Ishikawa (cell line): Measurements from ENCODE around the gene TMC2.

ENCODE experiments used
- CEBPB ChIP-seq: IDR thresholded peaks from 2 replicates; pipeline ENCODE4 v1.6.1; 2012
- CREB1 ChIP-seq: IDR thresholded peaks from 2 replicates; pipeline ENCODE4 v1.6.1; 2012; ENCODE audit warnings: low read depth
- EGR1 ChIP-seq: IDR thresholded peaks from 2 replicates; pipeline ENCODE4 v1.6.1; 2012
- EP300 ChIP-seq: IDR thresholded peaks from 2 replicates; pipeline ENCODE4 v1.6.1; 2012; ENCODE audit warnings: borderline replicate concordance
- FOXM1 ChIP-seq: IDR thresholded peaks from 2 replicates; pipeline ENCODE4 v1.6.1; 2012; ENCODE audit warnings: low read depth, borderline replicate concordance
- NFIC ChIP-seq: IDR thresholded peaks from 2 replicates; pipeline ENCODE4 v1.6.1; 2012
- RAD21 ChIP-seq: IDR thresholded peaks from 2 replicates; pipeline ENCODE4 v1.6.1; 2012; ENCODE audit warnings: low read depth
- TAF1 ChIP-seq: IDR thresholded peaks from 2 replicates; pipeline ENCODE4 v1.6.1; 2012; ENCODE audit warnings: low read depth, mild to moderate bottlenecking
- TCF12 ChIP-seq: IDR thresholded peaks from 2 replicates; pipeline ENCODE4 v1.6.1; 2012; ENCODE audit warnings: low read depth
- TEAD4 ChIP-seq: IDR thresholded peaks from 2 replicates; pipeline ENCODE4 v1.6.1; 2012
- USF1 ChIP-seq: IDR thresholded peaks from 2 replicates; pipeline ENCODE4 v1.6.1; 2012
- YY1 ChIP-seq: IDR thresholded peaks from 2 replicates; pipeline ENCODE4 v1.6.1; 2012; ENCODE audit warnings: low read depth
- ZBTB7A ChIP-seq: IDR thresholded peaks from 2 replicates; pipeline ENCODE4 v1.6.1; 2012; ENCODE audit warnings: low read depth
- TF ChIP-seq, protein P1 (sequence below): IDR thresholded peaks from 2 replicates; pipeline ENCODE4 v1.6.1; 2012
- TF ChIP-seq, protein P2 (sequence below): IDR thresholded peaks from 2 replicates; pipeline ENCODE4 v1.6.1; 2012; ENCODE audit warnings: low read depth, mild to moderate bottlenecking

The TMC2 gene

DNA sequence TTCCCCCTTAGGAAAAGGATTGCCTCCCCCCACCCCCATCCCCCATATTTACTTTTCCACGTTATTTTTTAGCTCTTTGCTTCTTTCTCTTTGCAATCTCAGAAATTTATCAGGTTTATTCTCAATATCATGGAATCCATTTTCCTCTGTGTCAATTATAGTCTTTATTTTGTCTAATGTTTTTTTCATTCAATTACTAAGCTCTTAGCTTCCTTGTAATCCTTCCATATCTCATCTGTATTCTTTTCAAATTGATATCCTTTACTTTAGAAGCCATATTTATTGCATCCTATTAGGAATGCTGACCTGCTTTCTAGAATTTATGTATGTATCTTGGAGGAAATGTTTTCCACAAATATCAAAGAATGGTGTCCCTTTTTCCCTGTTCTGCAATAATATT lies 39.3 kb downstream of the TMC2 start:
- no peak for TF ChIP-seq TEAD4
- TF ChIP-seq TCF12, result no peak
- TF ChIP-seq FOXM1, result no peak
- TF ChIP-seq, protein P1, sequence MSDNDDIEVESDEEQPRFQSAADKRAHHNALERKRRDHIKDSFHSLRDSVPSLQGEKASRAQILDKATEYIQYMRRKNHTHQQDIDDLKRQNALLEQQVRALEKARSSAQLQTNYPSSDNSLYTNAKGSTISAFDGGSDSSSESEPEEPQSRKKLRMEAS, result no peak
- no peak for TF ChIP-seq EP300
- TF ChIP-seq ZBTB7A, result no peak
- no peak for TF ChIP-seq USF1
- no peak for TF ChIP-seq TAF1
- TF ChIP-seq RAD21, result no peak
- TF ChIP-seq, protein P2, sequence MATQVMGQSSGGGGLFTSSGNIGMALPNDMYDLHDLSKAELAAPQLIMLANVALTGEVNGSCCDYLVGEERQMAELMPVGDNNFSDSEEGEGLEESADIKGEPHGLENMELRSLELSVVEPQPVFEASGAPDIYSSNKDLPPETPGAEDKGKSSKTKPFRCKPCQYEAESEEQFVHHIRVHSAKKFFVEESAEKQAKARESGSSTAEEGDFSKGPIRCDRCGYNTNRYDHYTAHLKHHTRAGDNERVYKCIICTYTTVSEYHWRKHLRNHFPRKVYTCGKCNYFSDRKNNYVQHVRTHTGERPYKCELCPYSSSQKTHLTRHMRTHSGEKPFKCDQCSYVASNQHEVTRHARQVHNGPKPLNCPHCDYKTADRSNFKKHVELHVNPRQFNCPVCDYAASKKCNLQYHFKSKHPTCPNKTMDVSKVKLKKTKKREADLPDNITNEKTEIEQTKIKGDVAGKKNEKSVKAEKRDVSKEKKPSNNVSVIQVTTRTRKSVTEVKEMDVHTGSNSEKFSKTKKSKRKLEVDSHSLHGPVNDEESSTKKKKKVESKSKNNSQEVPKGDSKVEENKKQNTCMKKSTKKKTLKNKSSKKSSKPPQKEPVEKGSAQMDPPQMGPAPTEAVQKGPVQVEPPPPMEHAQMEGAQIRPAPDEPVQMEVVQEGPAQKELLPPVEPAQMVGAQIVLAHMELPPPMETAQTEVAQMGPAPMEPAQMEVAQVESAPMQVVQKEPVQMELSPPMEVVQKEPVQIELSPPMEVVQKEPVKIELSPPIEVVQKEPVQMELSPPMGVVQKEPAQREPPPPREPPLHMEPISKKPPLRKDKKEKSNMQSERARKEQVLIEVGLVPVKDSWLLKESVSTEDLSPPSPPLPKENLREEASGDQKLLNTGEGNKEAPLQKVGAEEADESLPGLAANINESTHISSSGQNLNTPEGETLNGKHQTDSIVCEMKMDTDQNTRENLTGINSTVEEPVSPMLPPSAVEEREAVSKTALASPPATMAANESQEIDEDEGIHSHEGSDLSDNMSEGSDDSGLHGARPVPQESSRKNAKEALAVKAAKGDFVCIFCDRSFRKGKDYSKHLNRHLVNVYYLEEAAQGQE, result no peak
- no peak for TF ChIP-seq CEBPB
- TF ChIP-seq YY1, result no peak
- no peak for TF ChIP-seq CREB1
- TF ChIP-seq NFIC, result no peak

DNA sequence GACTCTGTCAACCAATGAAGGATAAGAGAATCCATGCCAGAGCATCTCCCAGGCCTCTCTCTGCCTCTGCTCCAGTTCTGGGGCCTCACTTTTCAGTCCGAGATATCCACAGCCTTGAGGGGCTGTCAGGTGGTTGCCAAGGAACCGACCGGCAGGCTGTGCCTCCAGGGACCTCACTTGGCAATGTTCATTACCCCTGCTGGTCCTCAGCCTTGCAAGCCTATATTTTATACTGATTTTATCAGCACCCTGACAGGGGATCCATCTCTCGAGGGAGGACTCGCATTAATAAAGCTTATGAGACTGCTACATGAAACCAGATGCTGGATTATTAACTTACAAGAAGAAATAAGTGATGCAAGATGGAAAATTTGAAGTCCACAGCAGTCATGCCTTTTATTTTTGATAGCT lies 39.9 kb downstream of the TMC2 start:
- TF ChIP-seq ZBTB7A (no peak), NFIC (no peak), TEAD4 (no peak), USF1 (no peak), RAD21 (no peak), TAF1 (no peak), TCF12 (no peak)
- TF ChIP-seq, protein P2, result no peak
- TF ChIP-seq, protein P1, result no peak

DNA sequence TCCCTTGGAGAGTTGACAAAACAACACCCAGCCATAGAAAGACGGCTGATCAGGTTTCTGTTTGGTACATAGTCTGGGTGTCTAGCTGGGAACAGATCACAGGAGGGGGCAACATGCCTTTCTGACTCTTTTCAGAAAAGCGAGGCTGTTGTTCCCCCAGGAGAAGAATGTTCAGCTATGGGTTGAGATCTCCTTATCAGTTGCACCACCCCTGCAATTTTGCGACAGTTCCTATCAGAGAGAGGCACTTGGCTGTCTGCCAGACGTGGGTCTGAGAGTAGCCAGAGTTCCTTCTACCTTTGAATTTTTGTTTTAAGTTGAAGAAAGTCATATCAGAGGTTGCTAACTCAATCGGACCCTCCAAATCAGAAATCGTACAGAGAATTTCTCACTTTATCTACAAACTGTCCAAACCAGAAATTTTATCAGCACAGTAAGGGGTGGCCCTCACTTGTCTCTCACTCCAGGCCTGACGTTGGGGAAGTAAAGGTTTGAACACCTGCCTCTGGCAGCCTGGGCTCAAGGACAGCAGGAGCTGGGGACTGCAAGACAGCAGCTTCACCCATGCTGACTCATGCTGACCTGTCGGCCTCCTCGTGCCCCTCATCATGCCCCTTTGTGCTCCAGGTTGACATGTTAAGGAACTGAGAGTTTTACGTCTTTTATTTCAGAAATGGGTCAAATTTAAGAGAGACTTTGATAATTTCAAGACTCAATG lies 42.3 kb downstream of the TMC2 start:
- TF ChIP-seq NFIC (0 out of 2 replicates have a peak, but pooled peaks have one; percentile 17), USF1 (no peak)

- TF ChIP-seq TCF12, result no peak
- no peak for TF ChIP-seq RAD21
- TF ChIP-seq YY1, result no peak
- TF ChIP-seq CEBPB, result no peak
- no peak for TF ChIP-seq TAF1
- TF ChIP-seq, protein P1, result no peak
- no peak for TF ChIP-seq FOXM1
- no peak for TF ChIP-seq EP300
- no peak for TF ChIP-seq CREB1
- no peak for TF ChIP-seq NFIC
- no peak for TF ChIP-seq EGR1
- TF ChIP-seq TEAD4, result no peak
- TF ChIP-seq USF1, result no peak
- TF ChIP-seq, protein P2, result no peak
- no peak for TF ChIP-seq ZBTB7A
These were observed 49.4 kb downstream of the TMC2 start for GRCh38 chr20:2585811-2586210.
